ENCODE measurements around the gene ATP11A. TPM values are rescaled to one million over a fixed set of nuclear protein-coding genes. Genes with fewer than 3 reads are reported as not detected.

ATP11A gene
- total and polyA plus RNA-seq, 2 experiments from 2014 or later = 12.3 to 52.6 TPM

- Mint-ChIP-seq H3K4me1 (peaks cover 25% of the 10 kb centered on the region), H3K27ac (no peak overlapping the region), H3K27me3 (ENCODE audit: insufficient read depth, low read depth, poor library complexity) (peaks cover 33% of the 10 kb centered on the region), H3K4me3 (no peak overlapping the region), H3K9me3 (no peaks in the 10 kb centered on the region), H3K36me3 (ENCODE audit: low read depth) (peaks cover 3% of the 10 kb centered on the region; the same call in 1 of the 3 replicates)
- no peak for DNase-seq (ENCODE audit: low spot score)
- Histone ChIP-seq H3K9me2 (ENCODE audit: insufficient read depth) (no peaks in the 10 kb centered on the region), H3K27me3 (ENCODE audit: insufficient read depth) (peaks cover 6% of the 10 kb centered on the region; the same call in 1 of the 2 replicates), H3K4me1 (ENCODE audit: insufficient read depth) (peaks cover 11% of the 10 kb centered on the region), H4K20me1 (replicated peaks; ENCODE audit: insufficient read depth) (no peaks in the 10 kb centered on the region), H3K4me2 (no peak overlapping the region), H3K36me3 (ENCODE audit: insufficient read depth) (no peaks in the 10 kb centered on the region), H3K79me2 (replicated peaks; ENCODE audit: insufficient read depth) (no peaks in the 10 kb centered on the region), H3K4me3 (no peak overlapping the region), H3K27ac (ENCODE audit: low read depth) (no peak overlapping the region), H2AFZ (no peak overlapping the region), H3F3A (replicated peaks; ENCODE audit: low read depth) (peaks cover 19% of the 10 kb centered on the region)
- no peak for TF ChIP-seq POLR2AphosphoS5 (IDR thresholded peaks at IDR 0.05; ENCODE audit: low read depth)
- no peak for TF ChIP-seq REST (IDR thresholded peaks at IDR 0.05; ENCODE audit: unreplicated experiment)
- TF ChIP-seq NANOG (IDR thresholded peaks at IDR 0.05; ENCODE audit: borderline replicate concordance) = no peak
- no peak for TF ChIP-seq ZNF462 (CRISPR knock-in tag; IDR thresholded peaks at IDR 0.05)
- TF ChIP-seq EZH2phosphoT487 (IDR thresholded peaks at IDR 0.05; ENCODE audit: unreplicated experiment) = no peak
- no peak for TF ChIP-seq EZH2 (IDR thresholded peaks at IDR 0.05; ENCODE audit: low read depth, unreplicated experiment)
- no peak for TF ChIP-seq CTCF (conservative IDR thresholded peaks at IDR 0.05; ENCODE audit: low read depth in 2 of 2)
- TF ChIP-seq ETS1 (IDR thresholded peaks at IDR 0.05) = no peak
- TF ChIP-seq CREB1 (CRISPR knock-in tag; IDR thresholded peaks at IDR 0.05; ENCODE audit: low read depth) = no peak
- no peak for TF ChIP-seq STAT1 (IDR thresholded peaks at IDR 0.05; ENCODE audit: unreplicated experiment)
- no peak for ATAC-seq
Observed at GRCh38 chr13:112887151-112887550, 197.3 kb downstream of the ATP11A start.

All from GM23338 (cell line).